Measurements from ENCODE around the gene ZNF790.

ZNF790 gene

GRCh38 chr19:36771261-36772231 lies 66.6 kb downstream of the ZNF790 start:
- DNase-seq, result peak; percentile 77

Measured in right forelimb (tissue), 1 donor.